Esophagus squamous epithelium (tissue), 5 donors: Measurements from ENCODE around the gene CSTPP1. TPM values are rescaled to one million over a fixed set of nuclear protein-coding genes. Genes with fewer than 3 reads are reported as not detected.
A peak's percentile ranks its signal among the peaks of the same experiment; 100 is the strongest.

Experiments used
- DNase-seq: peaks from one replicate; lab custom pipeline; 2025; lab: John Stamatoyannopoulos, UW
- H3K27ac ChIP-seq, 4 donors: fragments of 200-600 bp; sonication (generic); one replicate each; pipeline ENCODE4 v1.5.1; 2016 to 2019; ENCODE audit warnings: mild to moderate bottlenecking in 1 of 4
- H3K27me3 ChIP-seq, 4 donors: fragments of 200-600 bp; sonication (generic); 1 replicate in 3 of 4; 2 replicates in 1 of 4; pipeline versions ENCODE4 v1.5.1 to v1.6.0; 2017 to 2021; ENCODE audit warnings: antibody characterized with exemption in 1 of 4
- H3K36me3 ChIP-seq, 3 donors: fragments of 200-600 bp; sonication (generic); one replicate each; pipeline ENCODE4 v1.5.1; 2016 to 2019
- H3K4me1 ChIP-seq, 3 donors: fragments of 200-600 bp; sonication (generic); one replicate each; pipeline ENCODE4 v1.5.1; 2017 to 2019
- H3K4me3 ChIP-seq, 4 donors: fragments of 200-600 bp; sonication (generic); 1 replicate in 3 of 4; 2 replicates in 1 of 4; pipeline ENCODE4 v1.5.1; 2016 to 2019; ENCODE audit warnings: mild to moderate bottlenecking in 2 of 4, moderate library complexity in 1 of 4
- H3K9me3 ChIP-seq, 3 donors: fragments of 200-600 bp; sonication (generic); one replicate each; pipeline ENCODE4 v1.5.1; 2016 to 2019
- CTCF ChIP-seq, 6 experiments: fragments of 450-650 bp in 4 of 6; fragments of 200-600 bp in 2 of 6; sonication (generic) in 2 of 6; IDR thresholded peaks; one replicate each; pipeline ENCODE4 v1.5.1; 2016 to 2019; ENCODE audit warnings: antibody characterized with exemption in 6 of 6, mild to moderate bottlenecking in 4 of 6, moderate library complexity in 4 of 6
- POLR2A ChIP-seq, 4 donors: fragments of 450-650 bp; IDR thresholded peaks; one replicate each; pipeline ENCODE4 v1.6.1; 2017; ENCODE audit warnings: antibody characterized with exemption in 4 of 4, mild to moderate bottlenecking in 4 of 4, moderate library complexity in 3 of 4
- WGBS, 2 donors: methylation state at CpG; one replicate each; pipeline ENCODE4 v1.1.5; 2018; 5-methylcytosine and 5-hydroxymethylcytosine counted together
- intact Hi-C: fragments of 100-400 bp; cut with DNase I; formaldehyde crosslinking; loops from one replicate; pipeline ENCODE4 v1.15.0; 2022
- total RNA-seq, 4 donors: library from RNA; depleted of rRNA; stranded (reverse); fragments of >200 nt; gene quantifications; one replicate each; pipeline ENCODE4 v1.1.0, GENCODE V29; 2016
- donor health status: DM: yes; HTN: yes; CAD: no.

Gene CSTPP1
- total RNA-seq, 4 donors from 2014 or later: 9.4 to 19.6 (median 16.4) TPM

GRCh38 chr11:47147681-47148080 is 211.1 kb downstream of the CSTPP1 start:
- Histone ChIP-seq H3K4me3 (no peak overlapping the region), H3K4me1 (peaks cover 9 to 38% (median 23%) of the 10 kb centered on the region in 3 donors), H3K9me3 (no peaks in the 10 kb centered on the region), H3K27ac (no peak overlapping the region), H3K27me3 (no peaks in the 10 kb centered on the region), H3K36me3 (no peaks in the 10 kb centered on the region)
- DNase-seq: no peak
- TF ChIP-seq CTCF (IDR thresholded peaks at IDR 0.05) (no peak), POLR2A (IDR thresholded peaks at IDR 0.05) (no peak)
- WGBS, 2 donors: 86 to 95% methylated on average over 5 to 6 of the region's 7 CpGs
- intact Hi-C loops: no loop called here

GRCh38 chr11:47148270-47148669 is 211.7 kb downstream of the CSTPP1 start:
- Histone ChIP-seq H3K4me3 (no peak overlapping the region), H3K27me3 (no peaks in the 10 kb centered on the region), H3K4me1 (peaks cover 3 to 38% (median 20%) of the 10 kb centered on the region in 3 donors), H3K36me3 (no peaks in the 10 kb centered on the region), H3K9me3 (no peaks in the 10 kb centered on the region), H3K27ac (no peak overlapping the region)
- intact Hi-C loops: no loop called here
- WGBS, 2 donors: 86 to 94% methylated on average over 3 to 4 of the region's 4 CpGs
- TF ChIP-seq CTCF (IDR thresholded peaks at IDR 0.05): no peak
- no peak for TF ChIP-seq POLR2A (IDR thresholded peaks at IDR 0.05)
- DNase-seq: no peak

- intact Hi-C loops: no loop called here
- Histone ChIP-seq H3K36me3 (no peaks in the 10 kb centered on the region), H3K4me3 (no peak overlapping the region), H3K27ac (peak overlapping the region in 2 of 4 donors; percentile 16 to 29), H3K4me1 (peaks cover 3 to 37% (median 20%) of the 10 kb centered on the region in 3 donors), H3K9me3 (no peaks in the 10 kb centered on the region), H3K27me3 (no peaks in the 10 kb centered on the region)
- TF ChIP-seq CTCF (IDR thresholded peaks at IDR 0.05) (no peak), POLR2A (IDR thresholded peaks at IDR 0.05) (no peak)
- DNase-seq: no peak
- WGBS, 2 donors: 14 to 31% methylated on average over 4 to 6 of the region's 10 CpGs
Observed at GRCh38 chr11:47148903-47149531, 212.5 kb downstream of the CSTPP1 start.

- DNase-seq: no peak
- peaks cover 3 to 35% (median 20%) of the 10 kb centered on the region in 3 donors for H3K4me1 ChIP-seq
- no peaks in the 10 kb centered on the region for H3K27me3 ChIP-seq
- TF ChIP-seq POLR2A (IDR thresholded peaks at IDR 0.05): no peak
- TF ChIP-seq CTCF (IDR thresholded peaks at IDR 0.05): no peak
- H3K4me3 ChIP-seq: no peak overlapping the region
- peak overlapping the region in 1 of 4 donors; percentile 29 for H3K27ac ChIP-seq
- no peaks in the 10 kb centered on the region for H3K36me3 ChIP-seq
- WGBS, 2 donors: 24 to 45% methylated on average over 2 of the region's 2 CpGs
- intact Hi-C loops: loop anchor here (5.0 kb wide), 1 partner anchor 262 kb away; no protein-coding TSS in a partner anchor
- H3K9me3 ChIP-seq: no peaks in the 10 kb centered on the region
Observed at GRCh38 chr11:47149782-47150181, 213.2 kb downstream of the CSTPP1 start.

GRCh38 chr11:47152126-47152952 is 215.8 kb downstream of the CSTPP1 start:
- 76 to 83% methylated on average over 15 to 16 of the region's 16 CpGs for WGBS, 2 donors
- H3K27ac ChIP-seq: no peak overlapping the region
- no peak for DNase-seq
- H3K4me1 ChIP-seq: peaks cover 8 to 55% (median 22%) of the 10 kb centered on the region in 3 donors
- no peaks in the 10 kb centered on the region for H3K27me3 ChIP-seq
- H3K4me3 ChIP-seq: no peak overlapping the region
- no peaks in the 10 kb centered on the region for H3K36me3 ChIP-seq
- H3K9me3 ChIP-seq: no peaks in the 10 kb centered on the region
- TF ChIP-seq POLR2A (IDR thresholded peaks at IDR 0.05): no peak
- intact Hi-C loops: loop anchor here (5.0 kb wide), 1 partner anchor 265 kb away; no protein-coding TSS in a partner anchor
